HG02981 (cell line): ENCODE measurements around the gene SCYL2.
A peak's percentile ranks its signal among the peaks of the same experiment; 100 is the strongest.
"Not testable (repeated sequence)": the region's sequence is repeated elsewhere in the genome, so short reads cannot be mapped to it uniquely, and the experiment has no call there.

ENCODE experiments used
- ATAC-seq: cut with Tn5 transposase; IDR thresholded peaks from one replicate; pipeline ENCODE4 v1.9.1; 2021; ENCODE audit warnings: mild to moderate bottlenecking, moderate library complexity; ENCODE audit not compliant: unreplicated experiment

SCYL2 gene

GRCh38 chr12:100266835-100267602 lies at the start of gene SCYL2, which contains the start of gene DEPDC4:
SCYL2 (plus strand) TSS chr12:100267177; CDS start chr12:100282971, 15,794 bp downstream.
DEPDC4 (minus strand) TSS chr12:100267079; CDS start chr12:100267076, 3 bp downstream.
- ATAC-seq = peak; percentile 92

DNA sequence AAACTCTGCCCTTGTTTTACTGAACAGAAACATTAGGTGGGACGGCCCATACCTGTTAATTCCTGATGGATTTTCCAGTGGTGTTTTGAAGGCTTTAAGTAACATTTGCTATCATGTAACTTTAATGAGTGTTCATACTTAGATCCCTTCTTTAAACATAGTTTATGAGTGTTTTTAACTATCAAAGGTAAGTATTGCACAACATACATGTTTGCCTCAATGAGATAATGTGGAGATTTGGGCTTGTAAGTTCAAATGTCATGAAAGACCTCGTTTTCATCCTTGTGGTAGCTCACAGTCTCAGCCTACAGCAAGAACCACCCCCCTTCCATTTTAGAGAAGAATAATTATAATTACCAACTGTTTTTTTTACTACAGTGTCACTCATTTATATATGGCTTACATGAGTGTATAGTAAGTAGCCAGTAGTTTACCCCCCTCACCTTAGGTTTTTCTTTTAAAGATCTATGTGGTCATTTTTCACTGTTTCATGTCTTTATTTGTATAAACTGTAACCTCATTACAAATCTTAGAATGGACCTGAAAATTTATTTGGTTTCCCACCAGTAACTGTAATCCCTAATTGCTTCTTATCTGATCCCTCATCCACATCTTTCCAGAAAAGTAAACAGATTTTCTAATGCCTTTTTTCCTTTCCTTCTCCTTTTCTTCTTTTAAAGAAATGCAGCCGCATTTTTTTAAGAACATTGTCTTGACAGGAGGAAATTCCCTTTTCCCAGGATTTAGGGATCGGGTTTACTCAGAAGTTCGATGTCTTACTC lies 47.5 kb upstream of the SCYL2 start:
- no peak for ATAC-seq

GRCh38 chr12:100221523-100221922 lies 45.5 kb upstream of the SCYL2 start:
- ATAC-seq = no peak

DNA sequence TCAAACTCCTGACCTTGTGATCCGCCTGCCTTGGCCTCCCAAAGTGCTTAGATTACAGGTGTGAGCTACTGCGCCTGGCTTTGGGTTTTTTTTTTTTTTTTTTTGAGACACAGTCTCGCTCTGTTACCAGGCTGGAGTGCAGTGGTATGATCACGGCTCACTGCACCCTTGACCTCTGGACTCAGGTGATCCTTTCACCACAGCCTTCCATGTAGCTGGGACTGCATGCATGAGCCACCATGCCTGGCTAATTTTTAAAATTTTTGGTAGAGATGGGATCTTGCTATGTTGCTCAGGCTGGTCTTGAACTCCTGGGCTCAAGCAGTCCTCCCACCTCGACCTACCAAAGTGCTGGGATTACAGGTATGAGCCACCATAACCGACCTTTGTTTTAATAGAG lies 44.8 kb upstream of the SCYL2 start:
- not testable (repeated sequence) for ATAC-seq

DNA sequence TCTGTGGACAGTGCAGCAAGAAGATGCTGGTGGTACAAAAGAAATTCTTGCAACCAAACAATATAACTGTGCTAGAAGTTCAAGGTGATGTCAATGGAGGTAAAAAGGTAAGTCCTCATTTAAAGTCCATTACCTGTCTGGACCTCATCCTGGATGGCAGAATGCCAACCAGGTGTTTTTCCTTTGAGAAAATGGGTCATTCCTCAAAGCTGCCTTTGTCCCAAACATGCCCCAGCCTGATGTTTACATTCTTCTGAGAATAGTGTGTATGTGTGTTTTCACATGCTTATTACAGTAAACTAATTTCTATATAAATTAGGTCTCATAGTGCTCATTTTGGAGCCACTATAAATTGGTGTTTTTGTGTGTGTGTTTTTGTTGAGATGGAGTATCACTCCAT lies 41.5 kb upstream of the SCYL2 start:
- ATAC-seq = no peak

- no peak for ATAC-seq
Observed at GRCh38 chr12:100229036-100229635, 37.8 kb upstream of the SCYL2 start.

DNA sequence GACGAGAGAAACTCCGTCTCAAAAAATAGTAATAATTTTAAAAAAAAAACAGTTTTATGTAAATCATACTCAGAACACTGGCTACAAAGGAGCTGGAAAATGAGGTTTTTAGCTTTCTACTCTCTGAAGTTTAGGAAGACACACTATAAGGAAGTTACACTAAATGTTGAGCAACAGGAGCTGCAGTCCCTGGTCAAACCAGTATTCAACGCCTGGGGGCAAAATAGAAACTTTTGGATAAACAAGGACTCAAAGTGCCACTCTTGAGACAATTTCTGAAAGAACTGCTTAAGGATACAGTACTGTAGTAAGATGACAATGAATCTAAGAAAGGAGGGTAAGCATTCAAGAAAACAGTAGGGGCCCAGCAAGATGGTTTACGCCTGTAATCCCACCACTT lies 37.1 kb upstream of the SCYL2 start:
- no peak for ATAC-seq

DNA sequence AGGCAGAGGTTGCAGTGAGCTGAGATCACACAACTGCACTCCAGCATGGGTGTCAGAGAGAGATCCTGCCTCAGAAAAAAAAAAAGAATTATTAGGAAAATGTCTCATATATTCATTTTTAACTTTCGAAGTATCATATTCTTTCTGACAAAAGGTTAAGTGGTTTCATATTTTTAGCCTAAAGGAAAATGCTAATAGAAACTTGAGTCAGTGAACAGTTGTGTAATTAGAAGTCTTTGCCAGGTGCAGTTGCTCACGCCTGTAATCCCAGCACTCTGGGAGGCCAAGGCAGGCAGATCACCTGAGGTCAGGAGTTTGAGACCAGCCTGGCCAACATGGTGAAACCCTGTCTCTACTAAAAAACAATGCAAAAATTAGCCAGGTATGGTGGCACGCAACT lies 35.1 kb upstream of the SCYL2 start:
- ATAC-seq = not testable (repeated sequence)

- ATAC-seq = no peak
Observed at GRCh38 chr12:100234166-100234565, 32.8 kb upstream of the SCYL2 start.

- peak; percentile 60 for ATAC-seq
Observed at GRCh38 chr12:100234591-100235304, 32.2 kb upstream of the SCYL2 start.

- ATAC-seq = no peak
Observed at GRCh38 chr12:100238801-100239200, 28.2 kb upstream of the SCYL2 start.

- no peak for ATAC-seq
Observed at GRCh38 chr12:100239589-100239988, 27.4 kb upstream of the SCYL2 start.

GRCh38 chr12:100243137-100243536 lies 23.8 kb upstream of the SCYL2 start:
- ATAC-seq = no peak

- ATAC-seq = no peak
Observed at GRCh38 chr12:100247765-100248164, 19.2 kb upstream of the SCYL2 start.

DNA sequence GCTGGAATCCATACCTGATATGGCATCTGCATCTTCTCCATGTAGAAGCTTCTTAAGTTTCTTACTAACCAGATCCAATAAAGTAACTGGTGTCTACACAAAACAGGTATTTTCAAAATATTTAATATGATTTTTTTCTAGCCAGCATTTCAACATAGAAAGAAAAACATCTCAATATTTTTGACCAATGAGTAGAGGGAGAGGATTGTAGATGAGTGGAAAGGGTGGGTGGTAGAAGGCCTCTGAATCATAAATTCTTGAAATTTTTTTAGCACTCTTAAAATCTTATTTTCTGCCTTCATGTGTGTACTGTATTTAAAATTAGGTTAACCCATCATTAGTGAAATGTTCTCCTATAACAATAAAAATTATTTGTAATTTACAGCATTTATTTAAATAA lies 18.1 kb upstream of the SCYL2 start:
- no peak for ATAC-seq

GRCh38 chr12:100249941-100250340 lies 17.0 kb upstream of the SCYL2 start:
- ATAC-seq = no peak

DNA sequence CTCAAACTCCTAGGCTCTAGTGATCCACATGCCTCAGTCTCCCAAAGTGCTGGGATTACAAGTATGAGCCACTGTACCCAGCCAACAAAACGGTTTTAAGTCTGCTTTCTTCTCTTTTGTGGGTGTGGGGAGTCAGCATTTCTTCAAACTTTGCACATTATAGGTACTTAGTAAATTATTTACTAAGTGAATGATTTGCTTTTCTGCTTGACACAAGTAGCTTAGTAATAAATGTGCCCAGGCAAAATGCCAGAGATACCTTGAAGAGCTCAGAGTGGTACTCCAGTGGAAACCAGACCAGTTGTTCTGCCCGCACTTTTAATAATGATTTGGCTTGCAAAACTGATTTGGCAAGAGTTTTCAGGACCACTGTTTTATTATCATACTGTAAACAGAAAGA lies 15.1 kb upstream of the SCYL2 start:
- ATAC-seq = no peak

DNA sequence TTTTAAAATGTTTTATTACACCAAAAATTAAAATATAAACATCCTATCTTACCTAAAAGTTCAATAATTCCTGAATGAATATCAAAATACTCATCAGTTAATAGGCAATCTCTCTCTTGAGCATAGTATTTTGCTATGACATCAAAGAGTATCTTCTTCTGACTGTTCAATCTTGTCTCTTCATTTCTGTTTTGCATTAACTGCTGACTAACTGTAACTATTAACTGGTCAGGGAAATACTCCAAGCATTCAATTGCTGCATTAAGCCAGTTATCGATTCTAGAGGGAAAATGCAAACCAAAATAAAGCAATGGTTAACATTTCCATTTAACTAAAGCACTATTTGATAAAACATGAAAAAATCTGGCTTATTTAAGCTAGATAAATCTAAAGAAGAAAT lies 13.5 kb upstream of the SCYL2 start:
- ATAC-seq = no peak

DNA sequence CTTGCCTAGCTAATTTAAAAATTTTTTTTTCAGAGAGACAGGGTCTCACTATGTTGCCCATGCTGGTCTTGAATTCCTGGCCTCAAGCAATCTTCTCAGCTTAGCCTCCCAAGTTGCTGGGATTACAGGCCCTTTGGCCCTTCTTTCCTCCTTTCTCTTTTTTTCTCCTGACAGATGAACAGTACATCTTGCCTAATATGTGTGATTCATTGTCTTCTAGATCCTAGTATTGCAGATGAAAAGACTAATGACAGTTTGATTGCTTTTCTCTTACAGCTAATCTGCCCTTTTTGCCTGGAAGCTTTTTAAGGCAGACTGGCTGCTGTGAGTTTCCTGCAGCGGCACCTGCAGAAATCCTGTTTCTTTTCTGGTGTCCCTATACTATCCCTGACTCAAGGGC lies 12.1 kb upstream of the SCYL2 start:
- ATAC-seq = no peak

DNA sequence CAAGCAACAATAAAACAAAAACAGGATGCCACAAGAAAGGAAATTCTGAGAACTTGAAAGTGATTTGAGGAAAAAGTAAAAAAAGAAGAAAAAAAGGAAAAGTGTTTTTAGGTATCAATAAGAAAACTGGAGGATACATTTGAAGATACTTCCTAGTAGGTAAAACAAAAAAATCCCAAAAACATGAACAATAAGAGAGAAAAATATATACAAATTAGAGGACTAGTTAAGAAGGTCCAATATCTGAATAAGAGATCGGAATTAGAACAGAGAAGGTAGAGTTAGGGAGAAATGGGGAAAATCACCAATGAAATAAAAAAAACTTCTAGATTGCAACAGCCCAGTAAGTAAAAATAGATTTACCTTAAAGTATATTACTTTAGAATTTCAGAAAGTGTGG lies 8.8 kb upstream of the SCYL2 start:
- no peak for ATAC-seq

- no peak for ATAC-seq
Observed at GRCh38 chr12:100263131-100263530, 3.8 kb upstream of the SCYL2 start.
